Bronchial epithelial cell (primary cell): ENCODE results near the gene PHETA1. TPM values are rescaled to one million over a fixed set of nuclear protein-coding genes. Genes with fewer than 3 reads are reported as not detected.

ENCODE experiments used
- DNase-seq: peaks from one replicate; pipeline ENCODE4 v3.0.0-alpha.2; 2010; ENCODE audit warnings: low read depth
- FAIRE-seq: peaks from 2 replicates; lab custom pipeline; 2011; peaks lifted over from hg19 to GRCh38; lab: Jason Lieb, UNC
- H3K27me3 ChIP-seq: 2 replicates; pipeline ENCODE4 v1.5.1; 2011; ENCODE audit warnings: low read length; ENCODE audit not compliant: control insufficient read depth, insufficient read depth
- H3K36me3 ChIP-seq: 2 replicates; pipeline ENCODE4 v1.5.1; 2011; ENCODE audit warnings: low read length; ENCODE audit not compliant: control insufficient read depth, insufficient read depth
- H3K4me3 ChIP-seq: 2 replicates; pipeline ENCODE4 v1.5.1; 2011; ENCODE audit warnings: mild to moderate bottlenecking, low read depth, low read length, control low read depth
- total RNA-seq: library from RNA; depleted of rRNA; stranded (reverse); fragments of >200 nt; gene quantifications from 2 replicates; pipeline ENCODE4 v1.2.1, GENCODE V29; 2014
- TF ChIP-seq, protein P1 (sequence below): IDR thresholded peaks from 2 replicates; pipeline ENCODE4 v1.5.1; 2011; ENCODE audit warnings: mild to moderate bottlenecking, moderate library complexity, low read length, control low read depth, inconsistent platforms; ENCODE audit not compliant: insufficient read depth, severe bottlenecking

The PHETA1 gene
- total RNA-seq, 1 donor from 2014 or later: 4.5 TPM

DNA sequence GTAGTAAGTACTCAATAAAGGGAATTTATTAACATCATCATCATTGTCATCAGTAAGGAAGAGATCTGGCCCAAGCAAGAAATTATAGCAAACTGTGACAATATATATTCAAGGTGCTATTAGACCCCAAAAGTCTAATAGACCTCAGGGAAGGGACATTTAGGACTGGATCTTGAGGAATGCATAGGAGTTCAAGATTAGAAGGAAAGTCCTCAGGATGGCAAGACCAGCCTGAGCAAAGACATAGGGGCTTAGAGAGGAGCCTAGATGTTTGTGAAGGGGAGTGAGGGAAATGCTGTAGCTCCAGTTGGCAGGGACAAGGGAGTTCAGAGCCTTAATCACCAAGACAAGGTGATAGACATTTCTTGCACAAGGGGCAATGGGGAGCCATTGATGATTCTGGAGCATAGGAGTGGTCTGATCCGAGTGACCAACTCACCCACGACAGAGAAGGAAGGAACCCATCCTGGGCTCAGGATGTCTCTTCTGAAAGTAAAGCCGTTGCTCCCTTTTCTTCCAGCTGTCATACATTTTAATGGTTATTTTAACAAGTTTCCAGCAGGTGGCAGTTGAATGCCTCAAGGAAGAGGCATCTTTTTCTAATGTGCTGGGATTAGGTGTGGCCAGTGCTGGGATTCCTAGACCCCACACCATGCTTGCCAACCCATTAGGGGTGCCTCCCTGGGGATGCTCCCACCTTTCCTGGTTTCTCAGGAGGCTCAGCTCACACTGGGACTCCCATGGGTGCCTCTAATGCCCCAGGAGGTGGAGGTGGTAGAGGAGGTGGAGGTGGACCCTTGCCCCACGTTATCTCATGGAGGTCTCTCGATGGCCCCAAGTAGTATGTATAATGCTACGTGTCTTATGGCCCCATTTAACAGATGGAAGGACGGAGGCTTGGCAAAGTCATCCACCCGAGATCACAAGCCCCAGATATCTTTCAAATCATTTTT lies 37.8 kb downstream of the PHETA1 start:
- no peaks in the 10 kb centered on the region for H3K27me3 ChIP-seq
- no peak overlapping the region for H3K4me3 ChIP-seq
- DNase-seq (peak; percentile 55), FAIRE-seq (no peak)
- H3K36me3 ChIP-seq: peaks cover 1% of the 10 kb centered on the region
- TF ChIP-seq, protein P1, sequence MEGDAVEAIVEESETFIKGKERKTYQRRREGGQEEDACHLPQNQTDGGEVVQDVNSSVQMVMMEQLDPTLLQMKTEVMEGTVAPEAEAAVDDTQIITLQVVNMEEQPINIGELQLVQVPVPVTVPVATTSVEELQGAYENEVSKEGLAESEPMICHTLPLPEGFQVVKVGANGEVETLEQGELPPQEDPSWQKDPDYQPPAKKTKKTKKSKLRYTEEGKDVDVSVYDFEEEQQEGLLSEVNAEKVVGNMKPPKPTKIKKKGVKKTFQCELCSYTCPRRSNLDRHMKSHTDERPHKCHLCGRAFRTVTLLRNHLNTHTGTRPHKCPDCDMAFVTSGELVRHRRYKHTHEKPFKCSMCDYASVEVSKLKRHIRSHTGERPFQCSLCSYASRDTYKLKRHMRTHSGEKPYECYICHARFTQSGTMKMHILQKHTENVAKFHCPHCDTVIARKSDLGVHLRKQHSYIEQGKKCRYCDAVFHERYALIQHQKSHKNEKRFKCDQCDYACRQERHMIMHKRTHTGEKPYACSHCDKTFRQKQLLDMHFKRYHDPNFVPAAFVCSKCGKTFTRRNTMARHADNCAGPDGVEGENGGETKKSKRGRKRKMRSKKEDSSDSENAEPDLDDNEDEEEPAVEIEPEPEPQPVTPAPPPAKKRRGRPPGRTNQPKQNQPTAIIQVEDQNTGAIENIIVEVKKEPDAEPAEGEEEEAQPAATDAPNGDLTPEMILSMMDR: peak; percentile 50

DNA sequence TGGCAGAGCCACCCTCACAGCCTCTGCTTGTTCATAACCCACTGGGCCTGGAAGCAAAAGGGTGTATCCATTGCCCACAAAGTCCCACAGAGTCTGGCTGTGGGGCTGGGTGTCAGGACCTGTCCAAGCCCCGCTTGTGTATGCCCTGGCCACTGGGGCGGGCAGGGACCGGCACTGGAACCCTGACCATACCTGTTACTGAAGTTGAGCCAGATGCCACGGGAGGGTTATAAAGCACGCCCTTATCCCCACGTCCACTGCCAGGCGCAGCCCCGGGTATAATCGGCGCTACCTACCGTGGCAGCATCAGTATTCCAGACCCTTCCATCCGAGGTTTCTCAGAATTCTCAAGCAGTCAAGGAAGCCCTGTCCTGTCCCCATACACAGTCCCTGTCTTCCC lies 40.8 kb downstream of the PHETA1 start:
- H3K27me3 ChIP-seq: no peaks in the 10 kb centered on the region
- DNase-seq (no peak), FAIRE-seq (no peak)
- TF ChIP-seq, protein P1: no peak
- H3K36me3 ChIP-seq: no peaks in the 10 kb centered on the region
- no peak overlapping the region for H3K4me3 ChIP-seq

DNA sequence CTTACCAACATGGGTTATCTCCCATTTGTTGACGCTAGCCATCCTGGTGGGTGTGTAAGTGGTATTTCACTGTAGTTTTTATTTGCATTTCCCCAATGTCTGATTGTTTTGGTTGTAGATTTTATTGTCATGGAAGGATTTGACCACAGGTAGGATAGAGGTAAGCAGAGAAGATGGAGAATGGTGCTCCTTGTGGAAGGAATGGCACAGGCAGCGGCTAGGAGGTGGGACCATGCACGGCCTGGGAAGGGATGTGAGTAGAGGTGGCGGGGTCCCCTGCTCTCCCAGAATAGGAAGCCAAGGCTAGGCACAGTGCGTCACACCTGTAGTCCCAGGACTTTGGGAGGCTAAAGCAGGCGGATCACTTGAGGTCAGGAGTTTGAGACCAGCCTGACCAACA lies 41.4 kb downstream of the PHETA1 start:
- H3K27me3 ChIP-seq: no peaks in the 10 kb centered on the region
- H3K36me3 ChIP-seq: no peaks in the 10 kb centered on the region
- TF ChIP-seq, protein P1: no peak
- no peak overlapping the region for H3K4me3 ChIP-seq
- FAIRE-seq (no peak), DNase-seq (no peak)

DNA sequence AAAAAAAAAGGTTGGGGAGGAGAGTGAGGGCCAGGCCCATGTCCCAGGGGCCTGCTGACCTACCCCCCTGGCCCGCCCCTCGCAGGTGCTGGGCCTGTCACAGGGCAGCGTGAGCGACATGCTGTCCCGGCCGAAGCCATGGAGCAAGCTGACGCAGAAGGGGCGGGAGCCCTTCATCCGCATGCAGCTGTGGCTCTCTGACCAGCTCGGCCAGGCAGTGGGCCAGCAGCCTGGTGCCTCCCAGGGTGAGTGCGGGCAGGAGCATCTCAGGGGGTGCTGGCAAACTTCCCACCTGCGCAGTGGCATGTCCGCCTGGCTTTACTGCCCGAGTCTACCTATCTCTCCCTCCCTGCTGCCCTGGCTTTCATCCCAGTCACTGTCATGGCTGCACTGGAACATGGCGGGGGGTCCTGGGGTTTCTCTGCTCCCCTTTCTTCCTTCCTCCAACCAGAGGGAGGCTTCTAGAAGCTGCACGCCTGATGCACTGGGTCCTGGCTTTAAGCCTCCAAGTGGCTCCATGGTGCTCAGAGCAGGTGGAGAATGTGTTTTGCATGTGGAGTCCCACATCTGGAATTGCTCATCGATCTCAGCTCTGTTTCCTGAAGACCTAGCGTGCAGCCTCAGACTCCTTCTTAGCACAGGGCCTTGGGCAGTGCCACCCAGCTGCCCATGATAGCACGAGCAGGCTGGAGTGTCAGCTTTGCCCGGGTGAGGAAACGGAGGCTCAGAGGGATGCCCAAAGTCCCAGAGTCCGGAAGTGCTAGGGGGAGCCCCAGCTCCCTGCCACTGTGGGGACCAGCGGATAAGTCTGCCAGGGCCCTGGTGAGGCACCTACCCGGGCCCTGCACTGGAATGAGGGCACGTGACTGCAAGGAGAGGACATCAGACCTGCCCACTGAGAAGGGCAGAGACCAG lies 46.3 kb downstream of the PHETA1 start:
- TF ChIP-seq, protein P1: no peak
- Histone ChIP-seq H3K27me3 (no peaks in the 10 kb centered on the region), H3K36me3 (no peaks in the 10 kb centered on the region), H3K4me3 (no peak overlapping the region)
- FAIRE-seq: no peak
- DNase-seq: no peak

DNA sequence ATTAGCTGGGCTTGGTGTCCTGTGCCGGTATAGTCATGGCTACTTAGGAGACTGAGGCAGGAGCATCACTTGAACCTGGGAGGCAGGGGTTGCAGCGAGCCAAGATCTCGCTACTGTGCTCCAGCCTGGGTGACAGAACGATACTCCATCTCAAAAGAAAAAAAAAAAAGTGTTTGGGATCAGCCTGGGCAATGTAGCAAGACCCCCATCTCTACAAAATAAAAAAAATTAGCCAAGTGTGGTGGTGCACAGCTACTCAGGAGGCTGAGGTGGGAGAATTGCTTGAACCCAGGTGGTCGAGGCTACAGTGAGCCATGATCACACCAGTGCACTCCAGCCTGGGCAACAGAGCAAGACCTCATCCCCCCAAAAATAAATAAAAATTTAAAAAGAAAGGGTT lies 47.6 kb downstream of the PHETA1 start:
- no peak for DNase-seq
- TF ChIP-seq, protein P1: no peak
- FAIRE-seq: no peak
- H3K27me3 ChIP-seq: no peaks in the 10 kb centered on the region
- no peak overlapping the region for H3K4me3 ChIP-seq
- no peaks in the 10 kb centered on the region for H3K36me3 ChIP-seq
